ENCODE data around the gene SPRN.
"Not testable (repeated sequence)": the region's sequence is repeated elsewhere in the genome, so short reads cannot be mapped to it uniquely, and the experiment has no call there.

The SPRN gene

GRCh38 chr10:133424601-133425000, at the start of gene SPRN:
Gene SPRN, minus strand, starts transcription at chr10:133424625. Its CDS starts 944 bp downstream, at chr10:133423681.
- intact Hi-C loops (cut with DNase I): not testable (repeated sequence)
- DNase-seq: peak in 1 of 10 donors; percentile 74

GRCh38 chr10:133474027-133474426, 49.6 kb upstream of the SPRN start:
- intact Hi-C loops (cut with DNase I): no loop called here
- no peak for DNase-seq

GRCh38 chr10:133473270-133473669, 48.8 kb upstream of the SPRN start:
- intact Hi-C loops (cut with DNase I): no loop called here
- peak in 1 of 10 donors; percentile 63 for DNase-seq

GRCh38 chr10:133471300-133472109, 47.1 kb upstream of the SPRN start:
- intact Hi-C loops (cut with DNase I): no loop called here
- DNase-seq: peak in 1 of 10 donors; percentile 55

- DNase-seq; intact Hi-C loops (cut with DNase I): not testable (repeated sequence)
Observed at GRCh38 chr10:133469205-133469604, 44.8 kb upstream of the SPRN start.

GRCh38 chr10:133467286-133467911, 43.0 kb upstream of the SPRN start:
- peak in 2 of 10 donors; percentile 49 to 55 for DNase-seq
- intact Hi-C loops (cut with DNase I): no loop called here

- intact Hi-C loops (cut with DNase I): no loop called here
- peak in 2 of 10 donors; percentile 27 to 34 for DNase-seq
Observed at GRCh38 chr10:133466683-133467275, 42.4 kb upstream of the SPRN start.

GRCh38 chr10:133465950-133466474, 41.6 kb upstream of the SPRN start:
- intact Hi-C loops (cut with DNase I): no loop called here
- DNase-seq: peak in 3 of 10 donors; percentile 40 to 81 (median 73)

GRCh38 chr10:133465191-133465949, 40.9 kb upstream of the SPRN start:
- peak in 3 of 10 donors; percentile 5 to 84 (median 49) for DNase-seq
- intact Hi-C loops (cut with DNase I): no loop called here

- intact Hi-C loops (cut with DNase I): no loop called here
- peak in 3 of 10 donors; percentile 9 to 56 (median 49) for DNase-seq
Observed at GRCh38 chr10:133464582-133465031, 40.2 kb upstream of the SPRN start.

GRCh38 chr10:133462512-133463305, 38.3 kb upstream of the SPRN start:
- DNase-seq: peak in 2 of 10 donors; percentile 48 to 64
- intact Hi-C loops (cut with DNase I): no loop called here

- DNase-seq: peak in 3 of 10 donors; percentile 9 to 75 (median 67)
- intact Hi-C loops (cut with DNase I): no loop called here
Observed at GRCh38 chr10:133461841-133462240, 37.4 kb upstream of the SPRN start.

- DNase-seq: peak in 2 of 10 donors; percentile 24 to 33
- intact Hi-C loops (cut with DNase I): no loop called here
Observed at GRCh38 chr10:133461027-133461426, 36.6 kb upstream of the SPRN start.

- intact Hi-C loops (cut with DNase I): no loop called here
- DNase-seq: peak in 2 of 10 donors; percentile 51 to 69
Observed at GRCh38 chr10:133460208-133460769, 35.9 kb upstream of the SPRN start.

GRCh38 chr10:133459454-133460207, 35.2 kb upstream of the SPRN start:
- peak in 3 of 10 donors; percentile 50 to 81 (median 79) for DNase-seq
- intact Hi-C loops (cut with DNase I): no loop called here

- intact Hi-C loops (cut with DNase I): no loop called here
- peak in 3 of 10 donors; percentile 58 to 79 (median 78) for DNase-seq
Observed at GRCh38 chr10:133458710-133459453, 34.5 kb upstream of the SPRN start.

- peak in 4 of 10 donors; percentile 8 to 82 (median 58) for DNase-seq
- intact Hi-C loops (cut with DNase I): no loop called here
Observed at GRCh38 chr10:133458021-133458709, 33.7 kb upstream of the SPRN start.

Measured in posterior cingulate gyrus (tissue), 11 donors.